GM12874 (cell line): ENCODE measurements around the gene LAMA3.

Experiments used
- CTCF ChIP-seq: IDR thresholded peaks from 2 replicates; pipeline ENCODE4 v1.5.1; 2011; ENCODE audit warnings: low read depth, mild to moderate bottlenecking, control low read depth, low read length, moderate library complexity; ENCODE audit not compliant: insufficient read depth

The LAMA3 gene

GRCh38 chr18:23922939-23923338 is 233.7 kb downstream of the LAMA3 start:
- TF ChIP-seq CTCF, result no peak

- no peak for TF ChIP-seq CTCF
Measured at GRCh38 chr18:23924813-23925212, 235.6 kb downstream of the LAMA3 start.

GRCh38 chr18:23926571-23926970 is 237.3 kb downstream of the LAMA3 start:
- no peak for TF ChIP-seq CTCF

- no peak for TF ChIP-seq CTCF
Measured at GRCh38 chr18:23927821-23928746, 238.8 kb downstream of the LAMA3 start.

- TF ChIP-seq CTCF, result no peak
Measured at GRCh38 chr18:23929362-23929930, 240.2 kb downstream of the LAMA3 start.

- TF ChIP-seq CTCF, result no peak
Measured at GRCh38 chr18:23930002-23930401, 240.7 kb downstream of the LAMA3 start.

- TF ChIP-seq CTCF, result no peak
Measured at GRCh38 chr18:23932385-23933067, 243.3 kb downstream of the LAMA3 start.
